K562 (cell line): ENCODE measurements around the gene PLCL2. TPM values are rescaled to one million over a fixed set of nuclear protein-coding genes. Genes with fewer than 3 reads are reported as not detected.

Experiments
- ATAC-seq: fragments of 200-7000 bp; cut with Tn5 transposase; 3 replicates; pipeline ENCODE4 v1.9.1; 2020; ENCODE audit warnings: moderate library complexity
- BruUV-seq: library from RNA; stranded (reverse); fragments of 400-500 nt; replicated peaks from 2 replicates; lab custom pipeline; 2021; lab: Mats Ljungman, UMichigan
- CTCF ChIA-PET: fragments of 300-600 bp; formaldehyde crosslinking; extraction: SDS; loops from one replicate; lab custom pipeline; 2021; ENCODE audit warnings: low intra/inter-chr PET ratio; lab: Yijun Ruan, JAX
- POLR2A ChIA-PET: fragments of 300-600, 350-650 bp; sonication (Branson Sonifier 250); formaldehyde crosslinking; extraction: SDS; loops from one replicate; lab custom pipeline; 2021; ENCODE audit warnings: antibody characterized with exemption, inconsistent platforms; lab: Yijun Ruan, JAX
- DNase-seq, 4 experiments: peaks; one replicate each; pipeline versions ENCODE4 v3.0.0 to v3.0.0-alpha.2; 2011 to 2018; ENCODE audit warnings: low spot score in 3 of 4, mixed read lengths in 3 of 4; ENCODE audit errors: extremely low read depth in 1 of 4
- FAIRE-seq: peaks from 2 replicates; lab custom pipeline; 2011; peaks lifted over from hg19 to GRCh38; lab: Jason Lieb, UNC
- H2AFZ ChIP-seq: 2 replicates; pipeline ENCODE4 v1.6.0; 2011; ENCODE audit warnings: low read depth, low read length, control low read depth, inconsistent platforms
- H3K27ac ChIP-seq: fragments of 200-600 bp; 3 replicates; pipeline ENCODE4 v1.8.0; 2011; ENCODE audit warnings: low read depth, mild to moderate bottlenecking, control low read depth, inconsistent platforms, low read length, moderate library complexity, mixed read lengths; ENCODE audit errors: extremely low read depth
- H3K27me3 ChIP-seq, 2 experiments: fragments of 300-600 bp in 1 of 2; 2 replicates in 1 of 2; 3 replicates in 1 of 2; pipeline versions ENCODE4 v1.6.0 to v1.8.0; 2011; ENCODE audit warnings: inconsistent platforms in 2 of 2, low read length in 2 of 2, mild to moderate bottlenecking in 1 of 2, mixed read lengths in 1 of 2, moderate library complexity in 1 of 2; ENCODE audit not compliant: control insufficient read depth in 2 of 2, insufficient read depth in 2 of 2
- H3K36me3 ChIP-seq: fragments of 300-600 bp; 3 replicates; pipeline ENCODE4 v1.8.0; 2011; ENCODE audit warnings: mild to moderate bottlenecking, low read length, inconsistent platforms; ENCODE audit not compliant: control insufficient read depth, insufficient read depth
- H3K4me1 ChIP-seq, 2 experiments: fragments of 200-600 bp in 1 of 2; replicated peaks in 1 of 2; 2 replicates in 1 of 2; 3 replicates in 1 of 2; pipeline versions ENCODE4 v1.5.1 to v1.8.0; 2011; ENCODE audit warnings: inconsistent platforms in 2 of 2, low read length in 2 of 2, mild to moderate bottlenecking in 1 of 2, mixed read lengths in 1 of 2, moderate library complexity in 1 of 2; ENCODE audit not compliant: control insufficient read depth in 2 of 2, insufficient read depth in 2 of 2
- H3K4me2 ChIP-seq: 2 replicates; pipeline ENCODE4 v1.6.1; 2011; ENCODE audit warnings: low read length, control low read depth, inconsistent platforms, mixed read lengths; ENCODE audit not compliant: insufficient read depth
- H3K4me3 ChIP-seq: fragments of 200-600 bp; sonication (generic), shearing (Covaris generic); 2 replicates; pipeline ENCODE4 v1.5.1; 2016; ENCODE audit warnings: control low read depth, inconsistent platforms
- H3K79me2 ChIP-seq: fragments of 200-600 bp; 3 replicates; pipeline ENCODE4 v1.8.0; 2011; ENCODE audit warnings: low read length, inconsistent platforms; ENCODE audit not compliant: control insufficient read depth, insufficient read depth
- H3K9ac ChIP-seq, 2 experiments: 2 replicates each; pipeline versions ENCODE4 v1.6.0 to v1.6.1; 2011; ENCODE audit warnings: low read depth in 2 of 2, low read length in 2 of 2, control low read depth in 1 of 2, inconsistent platforms in 1 of 2, mild to moderate bottlenecking in 1 of 2, mixed read lengths in 1 of 2; ENCODE audit not compliant: insufficient read depth in 1 of 2
- H3K9me1 ChIP-seq: one replicate; pipeline ENCODE4 v1.6.0; 2011; ENCODE audit warnings: inconsistent platforms, mild to moderate bottlenecking, low read length, moderate library complexity; ENCODE audit not compliant: control insufficient read depth, insufficient read depth
- H3K9me3 ChIP-seq: replicated peaks from 2 replicates; pipeline ENCODE4 v1.5.1; 2011; ENCODE audit warnings: low read depth, low read length, inconsistent platforms; ENCODE audit not compliant: control insufficient read depth, insufficient read depth
- H4K20me1 ChIP-seq: replicated peaks from 2 replicates; pipeline ENCODE4 v1.6.1; 2011; ENCODE audit warnings: low read length, inconsistent platforms, mixed read lengths; ENCODE audit not compliant: control insufficient read depth, insufficient read depth
- CEBPG ChIP-seq, 3 experiments: fragments of 200-800 bp in 1 of 3; sonication (Bioruptor generic) in 1 of 3; sonication (generic) in 1 of 3; formaldehyde crosslinking in 1 of 3; IDR thresholded peaks in 2 of 3; conservative IDR thresholded peaks in 1 of 3; 2 replicates each; pipeline versions ENCODE4 v1.6.1 to v1.8.0; 2016 to 2022; ENCODE audit warnings: missing compliant biosample characterization in 2 of 3, missing genetic modification characterization in 2 of 3, mild to moderate bottlenecking in 1 of 3, missing genetic modification reagents in 1 of 3
- KDM4B ChIP-seq, 2 experiments: fragments of 450-650 bp in 1 of 2; sonication (generic) in 1 of 2; IDR thresholded peaks; 2 replicates each; pipeline ENCODE4 v1.6.1; 2016 to 2017; ENCODE audit warnings: borderline replicate concordance in 2 of 2, antibody characterized with exemption in 1 of 2, low read depth in 1 of 2, mild to moderate bottlenecking in 1 of 2
- MCM7 ChIP-seq, 2 experiments: fragments of 450-650 bp; IDR thresholded peaks; 2 replicates each; pipeline ENCODE4 v1.6.1; 2016 to 2018
- NFE2 ChIP-seq: IDR thresholded peaks from 2 replicates; pipeline ENCODE4 v1.6.1; 2014; ENCODE audit warnings: antibody characterized with exemption, low read depth
- PATZ1 ChIP-seq: fragments of 250-450 bp; sonication (Bioruptor Pico); IDR thresholded peaks from 2 replicates; pipeline ENCODE4 v1.5.0; 2020; ENCODE audit warnings: mild to moderate bottlenecking, borderline replicate concordance
- ZNF175 ChIP-seq: fragments of 200-800 bp; sonication (Bioruptor generic); IDR thresholded peaks from 2 replicates; pipeline ENCODE4 v1.6.1; 2016; ENCODE audit warnings: low read depth, mild to moderate bottlenecking, missing genetic modification characterization, missing compliant biosample characterization
- ZNF316 ChIP-seq: fragments of 450-650 bp; IDR thresholded peaks from 2 replicates; pipeline ENCODE4 v1.6.1; 2016
- WGBS: fragments of 100-300 bp; shearing (Covaris generic); methylation state at CpG from one replicate; pipeline ENCODE4 v1.1.6; 2016; ENCODE audit warnings: low coverage, mixed read lengths; ENCODE audit not compliant: insufficient coverage; ENCODE audit errors: missing lambda C conversion rate; 5-methylcytosine and 5-hydroxymethylcytosine counted together
- in situ Hi-C: fragments of 300-500 bp; cut with MboI; formaldehyde crosslinking; loops from 4 replicates; pipeline ENCODE4 v1.15.0; 2018; ENCODE audit warnings: inconsistent platforms, mixed read lengths
- intact Hi-C: fragments of 100-400 bp; cut with micrococcal nuclease; formaldehyde crosslinking; loops from 2 replicates; pipeline ENCODE4 v1.14.2; 2022
- polyA plus RNA-seq, 8 experiments: library from polyadenylated mRNA; depleted of rRNA in 4 of 8; stranded (reverse) in 5 of 8; unstranded in 3 of 8; fragments of >200 nt; fragmentation: Nextera tagmentation in 2 of 8; fragmentation: Illumina TruSeq in 1 of 8; extraction: Ambion mirVana in 2 of 8; extraction: Trizol in 1 of 8; gene quantifications; 2 replicates each; pipeline versions ENCODE4 v1.2.1 to v1.2.3, GENCODE V29; 2011 to 2014; ENCODE audit warnings: inconsistent platforms in 1 of 8, missing spikeins in 1 of 8
- total RNA-seq, 7 experiments: library from RNA; depleted of rRNA in 6 of 7; stranded (reverse); fragments of >200 nt in 6 of 7; fragmentation: Illumina TruSeq in 2 of 7; extraction: Trizol in 2 of 7; gene quantifications; 2 replicates each; pipeline versions ENCODE4 v1.2.1 to v1.2.3, GENCODE V29; 2011 to 2021; ENCODE audit warnings: low replicate concordance in 1 of 7

The PLCL2 gene
- total and polyA plus RNA-seq, 9 of the 15 experiments (the other 6 are each of a cell fraction or from before 2014, with no cell fraction given): 0.03 to 0.18 (median 0.11) TPM; not detected in 2

GRCh38 chr3:16932877-16933276 lies 48.1 kb downstream of the PLCL2 start:
- Histone ChIP-seq H3K4me1 (peaks cover 0 to 13% of the 10 kb centered on the region in 2 experiments; a peak in 1 of 5 replicates), H4K20me1 (no peaks in the 10 kb centered on the region), H3K4me3 (no peak overlapping the region), H3K27me3 (peaks cover 6 to 15% of the 10 kb centered on the region in 2 experiments), H2AFZ (no peak overlapping the region), H3K36me3 (no peaks in the 10 kb centered on the region), H3K79me2 (no peaks in the 10 kb centered on the region), H3K27ac (no peak overlapping the region), H3K9me1 (no peaks in the 10 kb centered on the region), H3K4me2 (no peak overlapping the region), H3K9ac (no peak overlapping the region), H3K9me3 (no peaks in the 10 kb centered on the region)
- DNase-seq (no peak), ATAC-seq (no peak), FAIRE-seq (no peak)
- ChIA-PET CTCF (no interaction called here), POLR2A (no interaction called here)
- intact Hi-C loops: no loop called here
- BruUV-seq: no TSS peak
- 1% methylated on average over 7 of the region's 7 CpGs for WGBS
- TF ChIP-seq KDM4B (IDR thresholded peaks at IDR 0.05; ENCODE audit: borderline replicate concordance in 2 of 2, low read depth in 1 of 2) (no peak), NFE2 (no peak), ZNF316 (no peak), ZNF175 (CRISPR knock-in tag) (no peak), PATZ1 (no peak), MCM7 (IDR thresholded peaks at IDR 0.05) (no peak), CEBPG (CRISPR knock-in tag; IDR thresholded peaks at IDR 0.05) (no peak), CEBPG (tag; conservative IDR thresholded peaks at IDR 0.05 in 1 of 2, IDR thresholded peaks at IDR 0.05 in 1 of 2) (no peak)
- in situ Hi-C loops: no loop called here
